NCI-H146 treated with DMSO at 0.1 percent for 48 hours (cell line): ENCODE results near the gene NDUFB5.

Experiments
- DNase-seq: peaks from one replicate; lab custom pipeline; 2025; ENCODE audit not compliant: unreplicated experiment; lab: John Stamatoyannopoulos, UW

NDUFB5 gene

GRCh38 chr3:179604321-179605078 lies at the start of gene NDUFB5, which contains the start of gene MRPL47:
Gene NDUFB5, plus strand, starts transcription at chr3:179604794. Its CDS starts 22 bp downstream, at chr3:179604816.
Gene MRPL47, minus strand, starts transcription at chr3:179604638. Its CDS starts 14 bp downstream, at chr3:179604624.
- peak; percentile 98 for DNase-seq

GRCh38 chr3:179558742-179559364 lies 45.7 kb upstream of the NDUFB5 start:
- DNase-seq = peak; percentile 63

- DNase-seq = no peak
Measured at GRCh38 chr3:179560791-179561190, 43.8 kb upstream of the NDUFB5 start.

- peak; percentile 100 for DNase-seq
Measured at GRCh38 chr3:179562591-179563270, 41.9 kb upstream of the NDUFB5 start, which contains the start of gene ACTL6A. Gene ACTL6A, plus strand, starts transcription at chr3:179562926. Its CDS starts 167 bp downstream, at chr3:179563093.

- DNase-seq = peak; percentile 44
Measured at GRCh38 chr3:179563271-179563783, 41.3 kb upstream of the NDUFB5 start.

- DNase-seq = no peak
Measured at GRCh38 chr3:179565496-179565895, 39.1 kb upstream of the NDUFB5 start.

GRCh38 chr3:179580992-179581391 lies 23.6 kb upstream of the NDUFB5 start:
- DNase-seq = no peak

GRCh38 chr3:179589143-179589542 lies 15.5 kb upstream of the NDUFB5 start:
- DNase-seq = no peak

GRCh38 chr3:179590669-179591068 lies 13.9 kb upstream of the NDUFB5 start:
- no peak for DNase-seq

- DNase-seq = no peak
Measured at GRCh38 chr3:179591313-179591712, 13.3 kb upstream of the NDUFB5 start.

GRCh38 chr3:179599531-179599930 lies 5.1 kb upstream of the NDUFB5 start:
- no peak for DNase-seq

- no peak for DNase-seq
Measured at GRCh38 chr3:179603321-179603720, 1.3 kb upstream of the NDUFB5 start.

GRCh38 chr3:179603831-179604230 lies 763 bp upstream of the NDUFB5 start:
- DNase-seq = no peak

- no peak for DNase-seq
Measured at GRCh38 chr3:179606534-179607085, 2.0 kb downstream of the NDUFB5 start.

- DNase-seq = no peak
Measured at GRCh38 chr3:179608931-179609720, 4.5 kb downstream of the NDUFB5 start.

- no peak for DNase-seq
Measured at GRCh38 chr3:179610066-179610465, 5.5 kb downstream of the NDUFB5 start.

- no peak for DNase-seq
Measured at GRCh38 chr3:179613807-179614206, 9.2 kb downstream of the NDUFB5 start.

GRCh38 chr3:179615458-179616173 lies 11.0 kb downstream of the NDUFB5 start:
- no peak for DNase-seq

GRCh38 chr3:179622023-179622422 lies 17.4 kb downstream of the NDUFB5 start:
- DNase-seq = no peak

- no peak for DNase-seq
Measured at GRCh38 chr3:179624451-179624850, 19.9 kb downstream of the NDUFB5 start.
